PFSK-1 (cell line): Measurements from ENCODE around the gene TMEM272.

Experiments used
- FOXP2 ChIP-seq: optimal IDR thresholded peaks from 2 replicates; pipeline ENCODE3; 2011; ENCODE audit warnings: borderline replicate concordance, control low read depth, inconsistent platforms; ENCODE audit not compliant: insufficient read depth; ENCODE audit errors: extremely low read length, extremely low read depth
- POLR2AphosphoS5 ChIP-seq: IDR thresholded peaks from 2 replicates; pipeline ENCODE4 v1.6.1; 2012; ENCODE audit warnings: low read depth, mild to moderate bottlenecking, control low read depth, low read length, moderate library complexity
- REST ChIP-seq, 2 experiments: IDR thresholded peaks; 2 replicates each; pipeline versions ENCODE4 v1.6.1 to v1.8.0; 2011 to 2012; ENCODE audit warnings: low read depth in 2 of 2, low read length in 2 of 2, control low read depth in 1 of 2, inconsistent platforms in 1 of 2, mild to moderate bottlenecking in 1 of 2, moderate library complexity in 1 of 2; ENCODE audit not compliant: insufficient read depth in 1 of 2
- SIN3A ChIP-seq: IDR thresholded peaks from 2 replicates; pipeline ENCODE4 v1.6.1; 2012; ENCODE audit warnings: mild to moderate bottlenecking, low read length, moderate library complexity, borderline replicate concordance; ENCODE audit not compliant: insufficient read depth
- TAF1 ChIP-seq: IDR thresholded peaks from 2 replicates; pipeline ENCODE4 v1.6.1; 2012; ENCODE audit warnings: low read length, control low read depth, borderline replicate concordance; ENCODE audit not compliant: insufficient read depth

- TF ChIP-seq POLR2AphosphoS5 = no peak
- TF ChIP-seq REST (IDR thresholded peaks at IDR 0.05; ENCODE audit: insufficient read depth in 1 of 2, low read depth in 2 of 2, low read length in 2 of 2) = no peak
- TF ChIP-seq SIN3A = no peak
- no peak for TF ChIP-seq TAF1
- TF ChIP-seq FOXP2 = no peak
Observed at GRCh38 chr13:51816604-51817249, 28.2 kb downstream of the TMEM272 start.
